Suprapubic skin (tissue), 4 donors: ENCODE measurements around the gene NR3C2. TPM values are rescaled to one million over a fixed set of nuclear protein-coding genes. Genes with fewer than 3 reads are reported as not detected.

ENCODE experiments used
- DNase-seq, 2 donors: peaks; one replicate each; pipeline ENCODE4 v3.0.0-alpha.2; 2019; ENCODE audit warnings: low spot score in 2 of 2
- H3K27ac ChIP-seq: fragments of 200-600 bp; sonication (generic); one replicate; pipeline ENCODE4 v1.5.1; 2019
- H3K27me3 ChIP-seq: fragments of 200-600 bp; sonication (generic); one replicate; pipeline ENCODE4 v1.5.1; 2019
- H3K36me3 ChIP-seq: fragments of 200-600 bp; sonication (generic); one replicate; pipeline ENCODE4 v1.5.1; 2019
- H3K4me1 ChIP-seq: fragments of 200-600 bp; sonication (generic); one replicate; pipeline ENCODE4 v1.5.1; 2019
- H3K4me3 ChIP-seq: fragments of 200-600 bp; sonication (generic); one replicate; pipeline ENCODE4 v1.5.1; 2019; ENCODE audit warnings: mild to moderate bottlenecking
- H3K9me3 ChIP-seq: fragments of 200-600 bp; sonication (generic); one replicate; pipeline ENCODE4 v1.5.1; 2019
- EP300 ChIP-seq: sonication (generic); formaldehyde crosslinking; IDR thresholded peaks from one replicate; pipeline ENCODE4 v1.6.1; 2017; ENCODE audit warnings: antibody characterized with exemption
- POLR2A ChIP-seq, 2 donors: fragments of 450-650 bp; IDR thresholded peaks; one replicate each; pipeline ENCODE4 v1.6.1; 2017; ENCODE audit warnings: antibody characterized with exemption in 2 of 2, mild to moderate bottlenecking in 2 of 2, moderate library complexity in 2 of 2
- POLR2AphosphoS5 ChIP-seq, 3 donors: sonication (generic); formaldehyde crosslinking; IDR thresholded peaks; one replicate each; pipeline ENCODE4 v1.6.1; 2017; ENCODE audit warnings: antibody characterized with exemption in 3 of 3
- WGBS: methylation state at CpG from one replicate; pipeline ENCODE4 v1.1.5; 2018; 5-methylcytosine and 5-hydroxymethylcytosine counted together
- total RNA-seq, 4 donors: library from RNA; depleted of rRNA; stranded (reverse); fragments of >200 nt; gene quantifications; one replicate each; pipeline ENCODE4 v1.1.0, GENCODE V29; 2016
- TF ChIP-seq, protein P1 (sequence below), 2 donors: fragments of 200-600 bp in 1 of 2; fragments of 450-650 bp in 1 of 2; sonication (generic) in 1 of 2; IDR thresholded peaks; one replicate each; pipeline ENCODE4 v1.5.1; 2016 to 2019; ENCODE audit warnings: antibody characterized with exemption in 2 of 2, mild to moderate bottlenecking in 1 of 2, moderate library complexity in 1 of 2

NR3C2 gene
- total RNA-seq, 4 donors from 2014 or later: 7.3 to 12.1 (median 11.0) TPM

DNA sequence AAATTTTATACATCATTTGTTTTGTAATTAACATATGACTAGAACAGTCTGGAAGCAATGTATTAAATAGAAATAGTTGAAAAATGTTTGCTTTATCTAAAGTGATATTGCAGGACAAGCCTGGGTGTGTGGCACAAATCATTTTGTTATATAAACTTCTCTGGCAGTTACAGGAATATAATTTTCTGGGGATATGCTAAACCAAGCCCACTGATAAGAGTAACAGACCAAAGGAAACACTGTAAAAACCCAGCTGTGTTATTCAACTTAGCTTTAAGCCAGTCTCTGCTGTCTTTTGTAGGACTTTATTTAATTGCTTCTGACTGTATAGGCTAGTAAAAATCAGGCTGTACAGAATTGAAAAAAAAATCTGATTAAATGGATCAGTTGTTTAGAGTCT is 156.2 kb downstream of the NR3C2 start:
- no peak overlapping the region for H3K4me3 ChIP-seq
- DNase-seq: no peak
- H3K4me1 ChIP-seq: no peaks in the 10 kb centered on the region
- no peaks in the 10 kb centered on the region for H3K36me3 ChIP-seq
- no peak overlapping the region for H3K27ac ChIP-seq
- no peaks in the 10 kb centered on the region for H3K27me3 ChIP-seq
- no peaks in the 10 kb centered on the region for H3K9me3 ChIP-seq
- TF ChIP-seq, protein P1, sequence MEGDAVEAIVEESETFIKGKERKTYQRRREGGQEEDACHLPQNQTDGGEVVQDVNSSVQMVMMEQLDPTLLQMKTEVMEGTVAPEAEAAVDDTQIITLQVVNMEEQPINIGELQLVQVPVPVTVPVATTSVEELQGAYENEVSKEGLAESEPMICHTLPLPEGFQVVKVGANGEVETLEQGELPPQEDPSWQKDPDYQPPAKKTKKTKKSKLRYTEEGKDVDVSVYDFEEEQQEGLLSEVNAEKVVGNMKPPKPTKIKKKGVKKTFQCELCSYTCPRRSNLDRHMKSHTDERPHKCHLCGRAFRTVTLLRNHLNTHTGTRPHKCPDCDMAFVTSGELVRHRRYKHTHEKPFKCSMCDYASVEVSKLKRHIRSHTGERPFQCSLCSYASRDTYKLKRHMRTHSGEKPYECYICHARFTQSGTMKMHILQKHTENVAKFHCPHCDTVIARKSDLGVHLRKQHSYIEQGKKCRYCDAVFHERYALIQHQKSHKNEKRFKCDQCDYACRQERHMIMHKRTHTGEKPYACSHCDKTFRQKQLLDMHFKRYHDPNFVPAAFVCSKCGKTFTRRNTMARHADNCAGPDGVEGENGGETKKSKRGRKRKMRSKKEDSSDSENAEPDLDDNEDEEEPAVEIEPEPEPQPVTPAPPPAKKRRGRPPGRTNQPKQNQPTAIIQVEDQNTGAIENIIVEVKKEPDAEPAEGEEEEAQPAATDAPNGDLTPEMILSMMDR (IDR thresholded peaks at IDR 0.05): no peak

- H3K4me3 ChIP-seq: no peak overlapping the region
- no peak for TF ChIP-seq POLR2A (IDR thresholded peaks at IDR 0.05)
- TF ChIP-seq EP300: no peak
- TF ChIP-seq POLR2AphosphoS5 (IDR thresholded peaks at IDR 0.05): no peak
- TF ChIP-seq, protein P1 (IDR thresholded peaks at IDR 0.05): no peak
- no peaks in the 10 kb centered on the region for H3K9me3 ChIP-seq
- no peak for DNase-seq
- no peak overlapping the region for H3K27ac ChIP-seq
- H3K4me1 ChIP-seq: no peaks in the 10 kb centered on the region
- H3K27me3 ChIP-seq: no peaks in the 10 kb centered on the region
- WGBS: 80% methylated on average over 4 of the region's 4 CpGs
- H3K36me3 ChIP-seq: no peaks in the 10 kb centered on the region
These were observed 158.5 kb downstream of the NR3C2 start for GRCh38 chr4:148283665-148284064.

DNA sequence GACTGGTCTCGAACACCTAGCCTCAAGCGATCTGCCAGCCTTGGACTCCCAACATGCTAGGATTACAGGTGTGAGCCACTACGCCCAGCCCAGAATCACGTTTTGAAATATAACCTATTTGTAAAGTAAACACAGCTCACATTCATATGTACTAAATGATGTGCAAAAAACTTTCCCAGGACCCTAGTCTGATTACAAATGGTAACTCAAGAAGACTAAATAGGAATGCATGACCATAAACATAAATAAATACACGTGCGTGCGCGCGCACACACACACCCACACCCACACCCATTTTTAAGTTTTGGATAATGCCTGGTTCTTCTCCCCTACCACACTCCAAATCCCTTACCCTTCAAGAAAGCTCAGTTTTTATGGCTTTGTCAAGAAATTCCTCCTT is 163.9 kb downstream of the NR3C2 start:
- H3K9me3 ChIP-seq: no peaks in the 10 kb centered on the region
- peaks cover 5% of the 10 kb centered on the region for H3K4me1 ChIP-seq
- no peak overlapping the region for H3K4me3 ChIP-seq
- 95% methylated on average over 9 of the region's 9 CpGs for WGBS
- no peak for DNase-seq
- no peaks in the 10 kb centered on the region for H3K36me3 ChIP-seq
- TF ChIP-seq POLR2AphosphoS5 (IDR thresholded peaks at IDR 0.05): no peak
- no peak for TF ChIP-seq EP300
- TF ChIP-seq, protein P1 (IDR thresholded peaks at IDR 0.05): no peak
- TF ChIP-seq POLR2A (IDR thresholded peaks at IDR 0.05): no peak
- H3K27ac ChIP-seq: no peak overlapping the region
- H3K27me3 ChIP-seq: no peaks in the 10 kb centered on the region

DNA sequence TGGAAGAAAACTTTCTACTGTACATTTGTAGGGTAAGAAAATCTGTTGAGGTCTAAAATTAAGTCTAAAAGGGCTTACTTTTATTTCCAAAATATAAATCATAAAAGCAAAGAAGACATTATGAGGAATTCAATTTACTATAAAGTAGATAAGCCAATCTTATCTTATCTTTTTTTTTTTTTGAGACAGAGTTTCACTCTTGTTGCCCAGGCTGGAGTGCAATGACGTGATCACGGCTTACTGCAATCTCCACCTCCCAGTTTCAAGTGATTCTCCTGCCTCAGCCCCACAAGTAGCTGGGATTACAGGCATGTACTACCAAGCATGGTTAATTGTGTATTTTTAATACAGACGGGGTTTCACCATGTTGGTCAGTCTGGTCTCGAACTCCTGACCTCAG is 166.9 kb downstream of the NR3C2 start:
- 76% methylated on average over 4 of the region's 4 CpGs for WGBS
- no peak overlapping the region for H3K4me3 ChIP-seq
- TF ChIP-seq, protein P1 (IDR thresholded peaks at IDR 0.05): no peak
- TF ChIP-seq EP300 (no peak), POLR2AphosphoS5 (IDR thresholded peaks at IDR 0.05) (no peak), POLR2A (IDR thresholded peaks at IDR 0.05) (no peak)
- H3K4me1 ChIP-seq: peaks cover 5% of the 10 kb centered on the region
- no peaks in the 10 kb centered on the region for H3K27me3 ChIP-seq
- no peak overlapping the region for H3K27ac ChIP-seq
- no peak for DNase-seq
- H3K9me3 ChIP-seq: no peaks in the 10 kb centered on the region
- no peaks in the 10 kb centered on the region for H3K36me3 ChIP-seq

DNA sequence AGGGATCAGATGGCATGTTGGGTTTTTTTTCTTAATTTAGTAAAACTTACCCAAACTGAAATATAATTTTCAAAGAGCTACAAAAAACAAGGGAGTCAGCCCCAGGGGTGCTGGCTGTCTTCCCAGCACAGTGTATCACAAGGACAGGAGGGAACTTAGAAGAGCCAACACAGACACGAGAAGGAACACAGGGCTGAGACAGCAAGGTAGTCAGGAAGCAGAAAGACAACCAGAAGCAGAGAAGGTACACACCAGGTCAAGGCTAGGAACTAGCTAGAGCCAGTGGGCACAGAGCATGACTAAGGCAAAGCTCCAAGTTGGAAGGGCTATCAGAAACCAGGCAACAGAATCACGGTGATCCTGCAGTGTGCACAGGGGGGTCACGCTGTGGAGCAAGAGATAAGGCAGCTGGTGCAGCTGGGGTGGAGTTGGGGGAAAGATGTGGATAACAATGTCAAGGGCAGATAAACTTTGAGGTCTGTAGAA is 168.7 kb downstream of the NR3C2 start:
- no peak overlapping the region for H3K27ac ChIP-seq
- TF ChIP-seq EP300: no peak
- TF ChIP-seq, protein P1 (IDR thresholded peaks at IDR 0.05): no peak
- no peak for TF ChIP-seq POLR2A (IDR thresholded peaks at IDR 0.05)
- TF ChIP-seq POLR2AphosphoS5 (IDR thresholded peaks at IDR 0.05): no peak
- no peaks in the 10 kb centered on the region for H3K27me3 ChIP-seq
- H3K9me3 ChIP-seq: no peaks in the 10 kb centered on the region
- no peak for DNase-seq
- WGBS: 31% methylated on average over 3 of the region's 3 CpGs
- H3K4me3 ChIP-seq: no peak overlapping the region
- H3K4me1 ChIP-seq: peaks cover 5% of the 10 kb centered on the region
- H3K36me3 ChIP-seq: no peaks in the 10 kb centered on the region
